Astrocyte (in vitro differentiated cells and primary cell): ENCODE measurements around the gene ARHGAP26. TPM values are rescaled to one million over a fixed set of nuclear protein-coding genes. Genes with fewer than 3 reads are reported as not detected.

Source experiments
- DNase-seq: peaks from one replicate; pipeline ENCODE4 v3.0.0-alpha.2; 2010; ENCODE audit warnings: low read depth
- FAIRE-seq: peaks from 2 replicates; lab custom pipeline; 2011; peaks lifted over from hg19 to GRCh38; lab: Jason Lieb, UNC
- H2AFZ ChIP-seq: 2 replicates; pipeline ENCODE4 v1.6.0; 2012; ENCODE audit warnings: low read depth, low read length, inconsistent platforms
- H3K27ac ChIP-seq: 2 replicates; pipeline ENCODE4 v1.5.1; 2011; ENCODE audit warnings: low read depth, low read length, inconsistent platforms
- H3K27me3 ChIP-seq: 2 replicates; pipeline ENCODE4 v1.6.0; 2011; ENCODE audit warnings: low read length, inconsistent platforms; ENCODE audit not compliant: insufficient read depth
- H3K36me3 ChIP-seq: 2 replicates; pipeline ENCODE4 v1.5.1; 2011; ENCODE audit warnings: low read length, inconsistent platforms; ENCODE audit not compliant: insufficient read depth
- H3K4me1 ChIP-seq: 2 replicates; pipeline ENCODE4 v1.5.1; 2011; ENCODE audit warnings: low read length, inconsistent platforms; ENCODE audit not compliant: insufficient read depth
- H3K4me2 ChIP-seq: 2 replicates; pipeline ENCODE4 v1.6.0; 2012; ENCODE audit warnings: low read length, inconsistent platforms
- H3K4me3 ChIP-seq: 2 replicates; pipeline ENCODE4 v1.5.1; 2011; ENCODE audit warnings: low read depth, mild to moderate bottlenecking, low read length, inconsistent platforms; ENCODE audit not compliant: insufficient read depth
- H3K79me2 ChIP-seq: 2 replicates; pipeline ENCODE4 v1.6.0; 2012; ENCODE audit warnings: mild to moderate bottlenecking, low read length, inconsistent platforms; ENCODE audit not compliant: insufficient read depth
- H3K9ac ChIP-seq: 2 replicates; pipeline ENCODE4 v1.6.0; 2012; ENCODE audit warnings: mild to moderate bottlenecking, low read length, inconsistent platforms
- H3K9me3 ChIP-seq: 2 replicates; pipeline ENCODE4 v1.5.1; 2012; ENCODE audit warnings: low read depth, mild to moderate bottlenecking, low read length, inconsistent platforms; ENCODE audit not compliant: insufficient read depth
- H4K20me1 ChIP-seq: 2 replicates; pipeline ENCODE4 v1.6.0; 2012; ENCODE audit warnings: low read length, inconsistent platforms; ENCODE audit not compliant: insufficient read depth
- H3K27ac Mint-ChIP-seq: one replicate; pipeline ENCODE4 v1.8.0; 2021; ENCODE audit warnings: mild to moderate bottlenecking, mixed read lengths; ENCODE audit not compliant: unreplicated experiment
- H3K27me3 Mint-ChIP-seq: one replicate; pipeline ENCODE4 v1.8.0; 2021; ENCODE audit warnings: low read depth, mixed read lengths; ENCODE audit not compliant: unreplicated experiment
- H3K36me3 Mint-ChIP-seq: one replicate; pipeline ENCODE4 v1.8.0; 2021; ENCODE audit warnings: low read depth, mixed read lengths; ENCODE audit not compliant: unreplicated experiment
- H3K4me1 Mint-ChIP-seq: one replicate; pipeline ENCODE4 v1.8.0; 2021; ENCODE audit warnings: low read depth, mixed read lengths; ENCODE audit not compliant: unreplicated experiment
- H3K4me3 Mint-ChIP-seq: one replicate; pipeline ENCODE4 v1.8.0; 2021; ENCODE audit warnings: mild to moderate bottlenecking, moderate library complexity, mixed read lengths; ENCODE audit not compliant: unreplicated experiment
- H3K9me3 Mint-ChIP-seq: one replicate; pipeline ENCODE4 v1.8.0; 2021; ENCODE audit warnings: mild to moderate bottlenecking, mixed read lengths; ENCODE audit not compliant: unreplicated experiment
- CTCF ChIP-seq: IDR thresholded peaks from 2 replicates; pipeline ENCODE4 v1.5.1; 2011; ENCODE audit warnings: low read depth, mild to moderate bottlenecking, inconsistent platforms, low read length, moderate library complexity; ENCODE audit not compliant: insufficient read depth
- EZH2 ChIP-seq: IDR thresholded peaks from 2 replicates; pipeline ENCODE4 v1.6.1; 2012; ENCODE audit warnings: mild to moderate bottlenecking, low read length, inconsistent platforms; ENCODE audit not compliant: insufficient read depth
- total RNA-seq: library from RNA; stranded (reverse); gene quantifications from 2 replicates; pipeline ENCODE4 v1.2.1, GENCODE V29; 2021

The ARHGAP26 gene
- total RNA-seq, 1 donor from 2014 or later: 5.6 TPM

GRCh38 chr5:143129910-143130612 is 359.9 kb downstream of the ARHGAP26 start:
- Mint-ChIP-seq H3K27ac (no peak overlapping the region), H3K4me1 (peaks cover 9% of the 10 kb centered on the region), H3K9me3 (no peaks in the 10 kb centered on the region), H3K36me3 (no peaks in the 10 kb centered on the region), H3K4me3 (no peak overlapping the region), H3K27me3 (peaks cover 4% of the 10 kb centered on the region)
- Histone ChIP-seq H3K79me2 (no peaks in the 10 kb centered on the region), H4K20me1 (no peaks in the 10 kb centered on the region), H3K36me3 (no peaks in the 10 kb centered on the region), H3K4me3 (no peak overlapping the region), H3K4me1 (no peaks in the 10 kb centered on the region), H3K27me3 (no peaks in the 10 kb centered on the region), H2AFZ (no peak overlapping the region), H3K9ac (no peak overlapping the region), H3K27ac (no peak overlapping the region), H3K9me3 (no peaks in the 10 kb centered on the region), H3K4me2 (no peak overlapping the region)
- FAIRE-seq (no peak), DNase-seq (no peak)
- TF ChIP-seq EZH2 (no peak), CTCF (no peak)

- Histone ChIP-seq H3K9me3 (no peaks in the 10 kb centered on the region), H2AFZ (no peak overlapping the region), H3K27me3 (no peaks in the 10 kb centered on the region), H3K9ac (no peak overlapping the region), H3K4me3 (no peak overlapping the region), H3K4me2 (no peak overlapping the region), H3K4me1 (no peaks in the 10 kb centered on the region), H3K36me3 (no peaks in the 10 kb centered on the region), H3K27ac (no peak overlapping the region), H4K20me1 (no peaks in the 10 kb centered on the region), H3K79me2 (no peaks in the 10 kb centered on the region)
- no peaks in the 10 kb centered on the region for H3K9me3 Mint-ChIP-seq
- H3K4me3 Mint-ChIP-seq: no peak overlapping the region
- TF ChIP-seq CTCF (no peak), EZH2 (no peak)
- H3K27me3 Mint-ChIP-seq: peaks cover 4% of the 10 kb centered on the region
- peaks cover 10% of the 10 kb centered on the region for H3K4me1 Mint-ChIP-seq
- DNase-seq (no peak), FAIRE-seq (no peak)
- H3K36me3 Mint-ChIP-seq: no peaks in the 10 kb centered on the region
- H3K27ac Mint-ChIP-seq: no peak overlapping the region
These were observed 360.6 kb downstream of the ARHGAP26 start for GRCh38 chr5:143130613-143131305.

- no peaks in the 10 kb centered on the region for H4K20me1 ChIP-seq
- H3K9me3 ChIP-seq: no peaks in the 10 kb centered on the region
- DNase-seq (no peak), FAIRE-seq (no peak)
- Mint-ChIP-seq H3K9me3 (no peaks in the 10 kb centered on the region), H3K4me1 (peaks cover 17% of the 10 kb centered on the region), H3K27ac (peak overlapping the region; percentile 15), H3K4me3 (no peak overlapping the region), H3K36me3 (no peaks in the 10 kb centered on the region), H3K27me3 (peaks cover 4% of the 10 kb centered on the region)
- H3K4me2 ChIP-seq: no peak overlapping the region
- H3K27me3 ChIP-seq: no peaks in the 10 kb centered on the region
- H3K36me3 ChIP-seq: no peaks in the 10 kb centered on the region
- no peak overlapping the region for H3K4me3 ChIP-seq
- H3K79me2 ChIP-seq: no peaks in the 10 kb centered on the region
- H3K27ac ChIP-seq: no peak overlapping the region
- H2AFZ ChIP-seq: no peak overlapping the region
- no peak for TF ChIP-seq EZH2
- no peaks in the 10 kb centered on the region for H3K4me1 ChIP-seq
- H3K9ac ChIP-seq: no peak overlapping the region
These were observed 361.8 kb downstream of the ARHGAP26 start for GRCh38 chr5:143131972-143132371.
